Endometrium (tissue), 2 donors: Measurements from ENCODE around the gene RGS9.

Source experiments
- FAIRE-seq: peaks from 2 replicates; lab custom pipeline; 2012; peaks lifted over from hg19 to GRCh38; lab: Jason Lieb, UNC
- donor health status: control.
- donor health status: control.

The RGS9 gene

DNA sequence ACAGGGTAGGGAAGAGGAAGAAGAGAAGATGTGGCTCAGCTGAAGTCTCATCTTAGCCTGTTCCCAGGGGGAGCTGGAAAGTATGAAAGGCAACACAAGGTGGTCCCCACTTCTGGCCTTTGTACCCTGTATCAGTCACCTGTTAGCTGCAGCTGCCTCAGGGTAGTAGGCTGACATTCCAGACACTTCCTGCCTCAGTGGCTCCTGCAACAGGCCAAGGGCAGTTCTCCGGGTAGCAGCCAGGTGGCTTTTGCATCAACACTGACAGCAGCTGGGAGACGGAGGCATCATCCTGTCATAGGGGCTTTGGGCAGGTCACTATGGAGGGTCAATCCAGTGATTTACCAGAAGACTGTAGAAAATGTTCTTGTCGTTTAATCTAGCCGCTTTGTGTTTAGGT lies 124.0 kb downstream of the RGS9 start:
- FAIRE-seq, result no peak

DNA sequence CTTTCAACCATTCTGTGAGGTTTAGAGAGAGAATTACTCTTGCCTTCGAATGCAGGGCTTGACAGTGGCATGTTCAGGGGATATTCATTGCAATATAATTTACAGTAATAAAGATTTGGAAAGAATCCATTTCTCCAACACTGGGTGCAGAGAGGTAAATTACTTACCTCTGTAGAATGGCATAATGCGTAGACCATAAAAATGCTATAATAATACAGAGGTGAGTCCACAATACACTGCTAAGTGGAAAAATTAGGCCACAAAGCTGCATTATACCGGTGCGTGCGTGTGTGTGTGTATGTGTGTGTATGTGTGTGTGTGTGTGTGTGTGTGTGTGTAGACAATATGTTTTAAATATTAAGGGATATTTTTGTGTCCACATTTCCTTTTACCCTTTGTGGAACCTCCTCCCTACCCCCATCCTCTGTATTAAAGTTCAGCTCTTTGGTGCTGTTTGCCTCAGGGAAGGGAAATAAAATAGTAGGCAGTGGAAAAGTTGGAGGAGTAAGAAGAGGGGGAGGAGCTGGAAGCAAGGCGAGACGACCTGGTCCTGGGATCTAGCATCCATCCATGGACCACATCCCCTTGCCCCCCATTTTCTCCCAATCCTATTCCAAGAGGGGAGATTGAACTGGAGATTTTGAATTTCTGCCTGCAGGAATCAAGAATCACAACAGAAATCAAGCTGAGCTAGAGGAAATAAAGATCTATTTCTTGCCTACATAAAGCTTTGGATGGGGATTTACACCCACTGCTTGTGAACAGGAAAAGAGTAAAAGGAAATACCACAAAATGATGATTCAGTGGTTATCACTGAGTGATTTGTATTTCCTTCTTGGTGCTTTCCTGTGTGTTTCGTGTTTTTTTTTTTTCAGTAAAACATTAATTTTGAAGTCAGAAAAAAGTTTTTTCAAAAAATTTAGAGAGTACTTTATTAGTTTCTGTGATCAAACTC lies 124.8 kb downstream of the RGS9 start:
- no peak for FAIRE-seq

DNA sequence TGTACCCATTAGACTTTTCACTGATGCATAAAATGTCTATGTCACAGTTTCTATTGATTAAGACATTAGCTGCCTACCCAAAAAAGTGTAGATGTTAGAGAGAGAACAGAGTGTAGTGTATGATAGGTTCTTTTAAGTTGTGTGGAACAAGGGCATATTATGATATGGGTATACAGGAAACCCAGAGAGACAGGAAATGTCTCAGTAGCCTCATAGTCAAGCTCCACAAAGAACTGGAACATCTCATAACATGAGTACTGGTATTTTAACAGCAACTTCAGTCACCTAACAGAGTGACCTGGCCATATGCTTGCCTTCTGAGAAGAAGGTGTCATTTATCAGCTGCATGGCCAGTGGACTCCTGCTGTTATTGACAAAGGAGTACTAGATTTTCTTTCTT lies 128.1 kb downstream of the RGS9 start:
- no peak for FAIRE-seq

DNA sequence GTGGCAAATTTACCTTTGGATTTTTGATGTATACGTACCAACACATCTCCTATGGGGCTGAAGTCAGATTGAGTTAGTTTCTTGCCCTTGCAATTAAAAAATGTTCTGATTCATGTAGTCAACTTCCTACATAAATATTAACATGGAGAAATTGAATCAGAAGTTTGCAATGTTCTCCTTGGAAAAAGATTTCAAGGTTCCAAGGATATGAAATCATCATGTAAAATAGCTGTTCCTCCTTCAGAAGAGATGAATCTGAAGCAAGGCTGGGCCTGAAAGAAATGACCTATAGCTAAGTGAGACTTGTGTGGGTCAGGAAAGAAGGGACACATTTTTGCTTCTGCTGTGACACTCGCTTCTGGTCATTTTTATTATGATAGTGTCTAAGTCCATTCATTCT lies 131.7 kb downstream of the RGS9 start:
- FAIRE-seq, result no peak

DNA sequence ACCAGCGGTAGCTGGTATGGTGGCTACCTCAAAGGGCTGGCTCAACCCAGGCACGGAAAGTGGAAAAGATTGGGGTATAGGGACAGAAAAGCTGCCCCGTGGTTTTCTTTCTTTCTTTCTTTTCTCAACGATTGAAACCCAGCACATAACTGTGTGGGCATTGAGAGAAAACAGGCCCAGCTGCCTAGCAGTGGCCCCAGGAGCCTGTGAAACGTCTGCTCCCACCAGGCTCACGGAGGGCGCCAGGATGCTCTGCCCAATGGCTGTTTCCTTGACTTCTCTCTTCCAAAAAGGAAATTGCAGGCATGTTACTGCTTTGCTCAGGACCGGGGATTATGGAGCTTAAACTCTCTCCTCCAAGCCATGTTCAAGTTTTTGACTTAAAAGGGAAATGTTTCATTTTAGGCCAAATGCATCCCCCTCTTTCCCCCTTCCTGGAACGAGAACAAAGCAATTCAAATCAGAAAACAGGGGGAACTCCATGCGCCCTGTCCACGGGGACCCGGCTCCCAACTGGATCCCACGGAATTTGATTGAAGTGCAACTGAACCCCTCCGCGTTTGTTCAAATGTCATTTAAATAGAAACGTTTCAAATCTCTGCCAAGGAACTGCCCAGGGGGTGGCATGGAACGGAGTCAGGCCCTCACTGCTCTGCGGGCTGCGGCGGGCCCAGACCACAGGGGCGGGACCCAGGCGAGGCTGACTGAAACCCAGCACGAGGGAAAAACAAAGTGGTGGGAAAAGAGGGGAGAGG lies 133.5 kb downstream of the RGS9 start:
- no peak for FAIRE-seq

DNA sequence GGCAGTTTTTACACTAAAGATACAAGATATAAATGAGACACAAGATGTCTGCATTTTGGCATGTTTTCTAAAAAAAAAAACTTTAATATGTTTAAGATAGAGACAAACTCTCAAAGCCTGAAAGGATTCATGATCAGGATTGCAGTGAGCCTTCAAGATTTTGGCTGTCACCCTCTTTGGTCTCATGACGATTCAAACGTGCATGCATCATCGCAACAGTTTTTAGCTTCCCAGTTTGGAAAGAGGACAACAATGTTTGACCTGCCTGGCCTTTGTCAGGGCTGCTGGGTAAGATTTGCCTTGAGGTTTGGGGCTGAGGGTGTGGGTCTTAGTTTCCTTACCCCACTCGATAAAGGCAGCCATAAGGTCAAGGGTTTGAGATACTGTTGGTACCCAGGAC lies 134.1 kb downstream of the RGS9 start:
- no peak for FAIRE-seq
